OCI-LY3 (cell line): ENCODE data around the gene AQP2.

Source experiments
- H2AFZ ChIP-seq: fragments of 200-600, 300-600 bp; shearing (Covaris generic); 2 replicates; pipeline ENCODE4 v1.6.0; 2014; ENCODE audit warnings: antibody characterized with exemption, low read depth, low read length
- H3K27ac ChIP-seq: fragments of 200-600, 300-600 bp; sonication (generic); 2 replicates; pipeline ENCODE4 v1.5.1; 2014; ENCODE audit warnings: mild to moderate bottlenecking, low read length, moderate library complexity, mixed read lengths
- H3K27me3 ChIP-seq: fragments of 200-600, 300-600 bp; sonication (generic); 2 replicates; pipeline ENCODE4 v1.6.1; 2014; ENCODE audit warnings: low read depth, low read length, mixed read lengths
- H3K36me3 ChIP-seq: fragments of 200-600, 300-600 bp; sonication (generic); replicated peaks from 2 replicates; pipeline ENCODE3; 2014; ENCODE audit warnings: low read depth, low read length, mixed read lengths
- H3K4me1 ChIP-seq: fragments of 300-600, 200-600 bp; sonication (generic); 2 replicates; pipeline ENCODE4 v1.6.1; 2014; ENCODE audit warnings: low read length, mixed read lengths
- H3K4me2 ChIP-seq: fragments of 200-600, 300-600 bp; sonication (generic); 2 replicates; pipeline ENCODE4 v1.6.1; 2014; ENCODE audit warnings: low read length, mixed read lengths
- H3K4me3 ChIP-seq: fragments of 300-600, 200-600 bp; sonication (generic); 2 replicates; pipeline ENCODE4 v1.5.1; 2014; ENCODE audit warnings: antibody characterized with exemption, mild to moderate bottlenecking, low read length, moderate library complexity
- H3K79me2 ChIP-seq: fragments of 300-600, 200-600 bp; shearing (Covaris generic); 2 replicates; pipeline ENCODE4 v1.6.1; 2014; ENCODE audit warnings: mild to moderate bottlenecking, low read length, mixed read lengths
- H3K9ac ChIP-seq: fragments of 300-600, 200-600 bp; shearing (Covaris generic); 2 replicates; pipeline ENCODE4 v1.6.0; 2014; ENCODE audit warnings: mild to moderate bottlenecking, low read length, moderate library complexity
- H3K9me3 ChIP-seq: fragments of 200-600, 300-600 bp; shearing (Covaris generic); 2 replicates; pipeline ENCODE4 v1.6.1; 2014; ENCODE audit warnings: low read length, mixed read lengths; ENCODE audit not compliant: insufficient read depth
- H4K20me1 ChIP-seq: fragments of 200-600, 300-600 bp; sonication (generic); 2 replicates; pipeline ENCODE4 v1.6.1; 2016; ENCODE audit warnings: low read length, mixed read lengths; ENCODE audit not compliant: insufficient read depth
- CTCF ChIP-seq: fragments of 200-600, 300-600 bp; sonication (generic); IDR thresholded peaks from 2 replicates; pipeline ENCODE4 v1.5.1; 2014; ENCODE audit warnings: antibody characterized with exemption, low read length, low read depth
- EZH2phosphoT487 ChIP-seq: fragments of 200-600 bp; shearing (Covaris generic); IDR thresholded peaks from 2 replicates; pipeline ENCODE4 v1.6.1; 2018; ENCODE audit warnings: antibody characterized with exemption, mixed run types, low read depth

AQP2 gene

DNA sequence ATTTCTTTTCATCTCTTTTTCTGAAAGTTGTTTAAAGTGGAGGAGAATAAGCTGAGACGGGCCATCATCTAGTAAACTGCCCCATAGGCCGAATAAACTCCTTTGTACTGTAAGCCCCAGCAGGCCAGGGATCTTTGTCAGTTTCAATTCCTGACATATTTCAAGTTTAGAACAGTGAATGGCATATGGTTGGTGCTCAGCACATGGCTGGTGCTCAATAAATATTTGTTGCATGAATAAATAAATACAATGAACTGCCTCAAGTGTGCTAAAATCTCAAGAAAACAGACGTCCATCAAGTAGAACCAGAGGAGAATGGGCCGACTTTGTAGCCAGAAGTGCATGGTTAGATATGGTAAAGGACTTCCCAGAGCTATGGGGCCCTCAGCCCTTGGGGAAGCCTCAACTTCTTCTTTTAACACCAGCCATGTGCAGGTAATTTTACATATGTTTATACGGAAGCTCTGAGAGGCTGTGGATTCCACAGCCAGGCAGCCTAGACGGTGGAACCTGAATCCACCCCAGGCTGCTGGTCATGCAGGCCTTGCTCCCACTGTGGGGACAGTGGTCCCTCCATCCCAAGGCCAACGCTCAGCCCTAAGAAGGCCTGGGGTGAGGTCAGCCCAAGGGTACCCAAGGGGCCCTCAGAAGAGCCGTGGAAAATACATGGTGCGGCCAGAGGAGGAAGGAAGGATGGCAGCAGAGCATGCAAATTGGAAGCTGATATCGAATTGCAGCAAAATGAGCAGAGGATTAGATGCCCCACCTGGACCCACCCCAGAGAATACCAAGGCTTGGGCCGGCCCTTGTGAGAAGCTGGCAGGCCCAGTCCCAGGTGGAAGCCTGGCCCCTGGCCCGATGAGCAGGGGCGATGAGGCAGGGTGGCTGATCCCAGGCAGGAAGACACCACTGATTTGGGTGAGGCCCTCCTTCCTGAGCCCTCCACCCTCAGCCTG is 8.7 kb upstream of the AQP2 start:
- TF ChIP-seq CTCF (no peak), EZH2phosphoT487 (no peak)
- no peaks in the 10 kb centered on the region for H3K79me2 ChIP-seq
- H3K4me3 ChIP-seq, result no peak overlapping the region
- no peak overlapping the region for H3K4me2 ChIP-seq
- H3K9ac ChIP-seq, result no peak overlapping the region
- H3K9me3 ChIP-seq, result no peaks in the 10 kb centered on the region
- no peaks in the 10 kb centered on the region for H3K27me3 ChIP-seq
- no peaks in the 10 kb centered on the region for H3K36me3 ChIP-seq
- H3K4me1 ChIP-seq, result 0 out of 2 replicates have a peak, but pooled peaks cover 3% of the 10 kb centered on the region
- no peak overlapping the region for H2AFZ ChIP-seq
- H4K20me1 ChIP-seq, result no peaks in the 10 kb centered on the region
- no peak overlapping the region for H3K27ac ChIP-seq

GRCh38 chr12:49942512-49942893 is 8.0 kb upstream of the AQP2 start:
- Histone ChIP-seq H3K4me1 (0 out of 2 replicates have a peak, but pooled peaks cover 3% of the 10 kb centered on the region), H3K27me3 (no peaks in the 10 kb centered on the region), H3K4me3 (no peak overlapping the region), H3K36me3 (no peaks in the 10 kb centered on the region), H2AFZ (no peak overlapping the region), H3K9ac (no peak overlapping the region), H3K4me2 (no peak overlapping the region), H3K9me3 (no peaks in the 10 kb centered on the region), H3K79me2 (no peaks in the 10 kb centered on the region), H4K20me1 (no peaks in the 10 kb centered on the region), H3K27ac (no peak overlapping the region)
- TF ChIP-seq CTCF (no peak), EZH2phosphoT487 (no peak)

GRCh38 chr12:49942921-49943624 is 7.5 kb upstream of the AQP2 start:
- no peaks in the 10 kb centered on the region for H3K36me3 ChIP-seq
- TF ChIP-seq EZH2phosphoT487 (no peak), CTCF (no peak)
- no peak overlapping the region for H3K9ac ChIP-seq
- H3K4me2 ChIP-seq, result no peak overlapping the region
- no peaks in the 10 kb centered on the region for H3K79me2 ChIP-seq
- H3K4me3 ChIP-seq, result no peak overlapping the region
- H3K4me1 ChIP-seq, result 0 out of 2 replicates have a peak, but pooled peaks cover 3% of the 10 kb centered on the region
- no peak overlapping the region for H2AFZ ChIP-seq
- no peak overlapping the region for H3K27ac ChIP-seq
- H3K9me3 ChIP-seq, result no peaks in the 10 kb centered on the region
- H4K20me1 ChIP-seq, result no peaks in the 10 kb centered on the region
- no peaks in the 10 kb centered on the region for H3K27me3 ChIP-seq

- Histone ChIP-seq H3K4me3 (no peak overlapping the region), H3K4me2 (no peak overlapping the region)
- TF ChIP-seq EZH2phosphoT487 (no peak), CTCF (no peak)
Measured at GRCh38 chr12:49943625-49943960, 6.9 kb upstream of the AQP2 start.

More at GRCh38 chr12:49943625-49943960, 6.9 kb upstream of the AQP2 start:
- Histone ChIP-seq H3K27me3 (no peaks in the 10 kb centered on the region), H3K9me3 (no peaks in the 10 kb centered on the region), H3K27ac (no peak overlapping the region), H4K20me1 (no peaks in the 10 kb centered on the region), H3K9ac (no peak overlapping the region), H2AFZ (no peak overlapping the region), H3K36me3 (no peaks in the 10 kb centered on the region), H3K79me2 (no peaks in the 10 kb centered on the region), H3K4me1 (peaks cover 4% of the 10 kb centered on the region; the same call in 1 of the 2 replicates)
